SK-N-SH (cell line): Measurements from ENCODE around the gene REN. TPM values are rescaled to one million over a fixed set of nuclear protein-coding genes. Genes with fewer than 3 reads are reported as not detected.

Experiments
- CTCF ChIA-PET: fragments of 300-600, 350-600 bp; formaldehyde crosslinking; extraction: SDS; loops from one replicate; lab custom pipeline; 2021; lab: Yijun Ruan, JAX
- POLR2A ChIA-PET: fragments of 350-600 bp; sonication (Branson Sonifier 250); formaldehyde crosslinking; extraction: SDS; loops from one replicate; lab custom pipeline; 2020; ENCODE audit warnings: antibody characterized with exemption, inconsistent platforms; lab: Yijun Ruan, JAX
- DNase-seq: peaks from one replicate; pipeline ENCODE4 v3.0.0; 2012
- H2AFZ ChIP-seq: fragments of 200-600 bp; sonication (generic); 2 replicates; pipeline ENCODE4 v1.8.1; 2016; ENCODE audit warnings: antibody characterized with exemption, mild to moderate bottlenecking, low read depth
- H3F3A ChIP-seq: fragments of 200-600 bp; sonication (generic); replicated peaks from 2 replicates; pipeline ENCODE3; 2016; ENCODE audit warnings: antibody characterized with exemption, mild to moderate bottlenecking; ENCODE audit not compliant: insufficient read depth
- H3K27ac ChIP-seq, 2 experiments: fragments of 200-500 bp in 1 of 2; fragments of 200-600 bp in 1 of 2; sonication (Bioruptor generic) in 1 of 2; sonication (generic), shearing (Covaris generic) in 1 of 2; 2 replicates each; pipeline versions ENCODE4 v1.5.1 to v1.6.1; 2014 to 2016; ENCODE audit warnings: low read depth in 2 of 2, inconsistent platforms in 1 of 2, low read length in 1 of 2, mild to moderate bottlenecking in 1 of 2, mixed read lengths in 1 of 2
- H3K27me3 ChIP-seq: fragments of 200-600 bp; sonication (generic), shearing (Covaris generic); 2 replicates; pipeline ENCODE4 v1.6.1; 2016; ENCODE audit warnings: mixed run types; ENCODE audit not compliant: insufficient read depth
- H3K36me3 ChIP-seq, 2 experiments: fragments of 200-500 bp in 1 of 2; fragments of 200-600 bp in 1 of 2; sonication (Bioruptor generic) in 1 of 2; sonication (generic) in 1 of 2; replicated peaks in 1 of 2; 2 replicates each; pipeline versions ENCODE3 to v1.5.1; 2014 to 2016; ENCODE audit warnings: low read length in 1 of 2, mild to moderate bottlenecking in 1 of 2; ENCODE audit not compliant: insufficient read depth in 2 of 2, control insufficient read depth in 1 of 2
- H3K4me1 ChIP-seq, 2 experiments: fragments of 200-500 bp in 1 of 2; fragments of 200-600 bp in 1 of 2; sonication (Bioruptor generic) in 1 of 2; sonication (generic), shearing (Covaris generic) in 1 of 2; 2 replicates each; pipeline versions ENCODE4 v1.5.1 to v1.6.1; 2014 to 2016; ENCODE audit warnings: low read depth in 1 of 2, low read length in 1 of 2, mixed run types in 1 of 2; ENCODE audit not compliant: insufficient read depth in 2 of 2, control insufficient read depth in 1 of 2
- H3K4me2 ChIP-seq: fragments of 200-600 bp; sonication (generic), shearing (Covaris generic); 2 replicates; pipeline ENCODE4 v1.6.1; 2017; ENCODE audit warnings: mixed run types
- H3K4me3 ChIP-seq, 2 experiments: fragments of 200-500 bp in 1 of 2; fragments of 200-600 bp in 1 of 2; sonication (Bioruptor generic) in 1 of 2; sonication (generic), shearing (Covaris generic) in 1 of 2; 2 replicates each; pipeline versions ENCODE4 v1.5.1 to v1.8.1; 2014 to 2016; ENCODE audit warnings: low read depth in 2 of 2, inconsistent platforms in 1 of 2, low read length in 1 of 2, mild to moderate bottlenecking in 1 of 2, mixed read lengths in 1 of 2, moderate library complexity in 1 of 2
- H3K79me2 ChIP-seq: fragments of 200-600 bp; sonication (generic); 2 replicates; pipeline ENCODE4 v1.8.1; 2017; ENCODE audit warnings: mild to moderate bottlenecking; ENCODE audit not compliant: insufficient read depth
- H3K9ac ChIP-seq: fragments of 200-600 bp; sonication (generic); 2 replicates; pipeline ENCODE4 v1.6.1; 2017; ENCODE audit warnings: mixed run types
- H3K9me2 ChIP-seq: fragments of 200-600 bp; sonication (generic); 2 replicates; pipeline ENCODE4 v1.6.1; 2017; ENCODE audit warnings: mixed run types
- H3K9me3 ChIP-seq: fragments of 200-600 bp; sonication (generic); 2 replicates; pipeline ENCODE4 v1.6.1; 2017; ENCODE audit warnings: mixed run types, mild to moderate bottlenecking, moderate library complexity
- H4K20me1 ChIP-seq: fragments of 200-600 bp; sonication (generic); 2 replicates; pipeline ENCODE4 v1.6.1; 2017; ENCODE audit warnings: mild to moderate bottlenecking, mixed run types; ENCODE audit not compliant: insufficient read depth
- CTCF ChIP-seq: fragments of 200-600 bp; sonication (generic); IDR thresholded peaks from 2 replicates; pipeline ENCODE4 v1.6.1; 2017; ENCODE audit warnings: antibody characterized with exemption, mild to moderate bottlenecking, moderate library complexity
- EZH2phosphoT487 ChIP-seq: fragments of 200-600 bp; sonication (generic); IDR thresholded peaks from 2 replicates; pipeline ENCODE4 v1.6.1; 2017; ENCODE audit warnings: low read depth, mixed run types, mild to moderate bottlenecking, antibody characterized with exemption, moderate library complexity, borderline replicate concordance
- FOXJ3 ChIP-seq: sonication (generic); formaldehyde crosslinking; IDR thresholded peaks from 2 replicates; pipeline ENCODE4 v1.5.1; 2020; ENCODE audit warnings: mild to moderate bottlenecking, missing genetic modification reagents
- GABPA ChIP-seq: IDR thresholded peaks from 2 replicates; pipeline ENCODE4 v1.4.0; 2012; ENCODE audit warnings: low read depth, mild to moderate bottlenecking
- GATA2 ChIP-seq: sonication (generic); formaldehyde crosslinking; IDR thresholded peaks from 2 replicates; pipeline ENCODE4 v1.5.0; 2020; ENCODE audit warnings: mild to moderate bottlenecking, missing genetic modification reagents
- IRF3 ChIP-seq: fragments of 150-350 bp; IDR thresholded peaks from 2 replicates; pipeline ENCODE4 v1.6.1; 2016; ENCODE audit warnings: mild to moderate bottlenecking, low read depth, low read length
- MAX ChIP-seq: IDR thresholded peaks from 2 replicates; pipeline ENCODE4 v1.4.0; 2012; ENCODE audit warnings: low read depth
- MXI1 ChIP-seq: IDR thresholded peaks from 2 replicates; pipeline ENCODE4 v1.6.1; 2012; ENCODE audit warnings: mild to moderate bottlenecking, low read depth, low read length, improper control_type of control experiment
- NRF1 ChIP-seq: IDR thresholded peaks from 2 replicates; pipeline ENCODE4 v1.6.1; 2012; ENCODE audit warnings: low read depth, mild to moderate bottlenecking, low read length
- PBX3 ChIP-seq: IDR thresholded peaks from 2 replicates; pipeline ENCODE4; 2012
- POLR2AphosphoS5 ChIP-seq: IDR thresholded peaks from 2 replicates; pipeline ENCODE4 v1.6.1; 2012; ENCODE audit warnings: low read depth, low read length
- RCOR1 ChIP-seq: fragments of 150-350 bp; IDR thresholded peaks from 2 replicates; pipeline ENCODE4 v1.6.1; 2017; ENCODE audit warnings: antibody characterized with exemption, low read length
- REST ChIP-seq: IDR thresholded peaks from 2 replicates; pipeline ENCODE4 v1.6.1; 2012; ENCODE audit warnings: mild to moderate bottlenecking, low read depth, low read length, moderate library complexity
- RXRA ChIP-seq: IDR thresholded peaks from 2 replicates; pipeline ENCODE4 v1.4.0; 2012; ENCODE audit warnings: low read depth, mild to moderate bottlenecking, borderline replicate concordance
- TAF1 ChIP-seq: IDR thresholded peaks from 2 replicates; pipeline ENCODE4 v1.6.1; 2012; ENCODE audit warnings: low read depth, mild to moderate bottlenecking, low read length, moderate library complexity, borderline replicate concordance
- TCF12 ChIP-seq: IDR thresholded peaks from 2 replicates; pipeline ENCODE4 v1.4.0; 2012
- USF1 ChIP-seq: IDR thresholded peaks from 2 replicates; pipeline ENCODE4 v1.4.0; 2012; ENCODE audit warnings: low read depth, borderline replicate concordance
- USF2 ChIP-seq: fragments of 150-350 bp; IDR thresholded peaks from 2 replicates; pipeline ENCODE4 v1.6.1; 2017; ENCODE audit warnings: antibody characterized with exemption, low read length, low read depth, borderline replicate concordance
- YY1 ChIP-seq: IDR thresholded peaks from 2 replicates; pipeline ENCODE4 v1.4.0; 2012; ENCODE audit warnings: low read depth, mild to moderate bottlenecking
- ZBTB33 ChIP-seq: IDR thresholded peaks from 2 replicates; pipeline ENCODE4 v1.4.0; 2012; ENCODE audit warnings: low read depth, borderline replicate concordance
- WGBS: methylation state at CpG from one replicate; pipeline ENCODE4 v1.1.6; 2017; ENCODE audit warnings: low lambda C conversion rate; 5-methylcytosine and 5-hydroxymethylcytosine counted together
- polyA plus RNA-seq, 3 experiments: library from polyadenylated mRNA; depleted of rRNA; stranded (reverse); fragments of >200 nt; gene quantifications; 2 replicates each; pipeline ENCODE4 v1.2.3, GENCODE V29; 2012

REN gene
- polyA plus RNA-seq, 1 of the 3 experiments (the other 2 are of a cell fraction), result not detected

- no peak overlapping the region for H3K4me2 ChIP-seq
- H3F3A ChIP-seq, result no peaks in the 10 kb centered on the region
- no peaks in the 10 kb centered on the region for H4K20me1 ChIP-seq
- no peak overlapping the region for H3K27ac ChIP-seq
- no peaks in the 10 kb centered on the region for H3K27me3 ChIP-seq
- TF ChIP-seq REST (no peak), POLR2AphosphoS5 (no peak), TAF1 (no peak), PBX3 (no peak), GATA2 (no peak), USF1 (no peak), USF2 (no peak), MAX (no peak), ZBTB33 (no peak), CTCF (no peak), RCOR1 (no peak), TCF12 (no peak), RXRA (no peak), YY1 (no peak), IRF3 (no peak), EZH2phosphoT487 (no peak), FOXJ3 (CRISPR knock-in tag) (no peak), NRF1 (no peak), GABPA (no peak), MXI1 (no peak)
- no peak overlapping the region for H3K9ac ChIP-seq
- H3K9me3 ChIP-seq, result no peaks in the 10 kb centered on the region
- no peaks in the 10 kb centered on the region for H3K79me2 ChIP-seq
- H2AFZ ChIP-seq, result no peak overlapping the region
- H3K4me3 ChIP-seq, result no peak overlapping the region
- no peaks in the 10 kb centered on the region for H3K4me1 ChIP-seq
- WGBS, result no CpG with 5 or more reads among the region's 4 CpGs
- no peak for DNase-seq
- no peaks in the 10 kb centered on the region for H3K9me2 ChIP-seq
- ChIA-PET CTCF (interaction anchor here (0.7 to 2.4 kb wide), 5 partner anchors 9 to 245 kb away, joined by 3 to 18 read pairs (median 3); no protein-coding TSS in a partner anchor), POLR2A (no interaction called here)
- H3K36me3 ChIP-seq, result no peaks in the 10 kb centered on the region
Observed at GRCh38 chr1:204116539-204116938, 49.6 kb downstream of the REN start.
